GM18867 (cell line): ENCODE data around the gene DBF4B.

Experiments
- ATAC-seq: cut with Tn5 transposase; IDR thresholded peaks from one replicate; pipeline ENCODE4 v1.9.1; 2021; ENCODE audit warnings: mild to moderate bottlenecking, moderate library complexity; ENCODE audit not compliant: unreplicated experiment

The DBF4B gene

DNA sequence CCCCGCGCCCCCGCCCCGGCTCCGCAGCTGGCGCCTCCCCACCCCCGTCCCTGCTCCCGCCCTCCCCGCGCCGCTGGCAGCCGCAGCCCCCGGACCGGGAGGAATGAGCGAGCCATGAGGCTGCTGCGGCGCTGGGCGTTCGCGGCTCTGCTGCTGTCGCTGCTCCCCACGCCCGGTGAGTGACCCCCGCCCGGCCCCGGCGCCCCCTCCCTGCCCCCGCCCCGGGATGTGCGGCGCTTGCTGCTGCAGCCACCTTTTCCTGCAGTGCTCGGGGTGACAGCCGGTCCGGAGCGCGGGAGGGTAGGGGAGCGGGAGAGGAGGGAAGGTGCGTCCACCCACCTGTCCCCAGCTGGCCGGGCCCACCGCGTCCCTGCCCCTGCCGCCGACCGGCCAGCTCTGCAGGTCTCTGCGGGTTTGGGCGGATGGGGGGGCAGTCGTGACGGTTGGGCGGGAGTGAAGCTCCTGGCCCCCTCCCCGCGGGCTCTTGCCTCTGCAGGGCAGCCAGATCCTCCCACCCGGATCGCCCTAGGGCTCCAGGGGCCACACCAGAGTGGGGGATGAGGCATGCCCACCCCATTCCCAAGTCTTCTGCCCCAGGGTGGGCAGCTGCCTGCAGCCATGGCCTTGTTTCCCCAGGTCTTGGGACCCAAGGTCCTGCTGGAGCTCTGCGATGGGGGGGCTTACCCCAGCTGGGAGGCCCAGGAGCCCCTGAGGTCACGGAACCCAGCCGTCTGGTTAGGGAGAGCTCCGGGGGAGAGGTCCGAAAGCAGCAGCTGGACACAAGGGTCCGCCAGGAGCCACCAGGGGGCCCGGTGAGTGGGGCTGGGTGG lies 50.8 kb downstream of the DBF4B start:
- no peak for ATAC-seq

DNA sequence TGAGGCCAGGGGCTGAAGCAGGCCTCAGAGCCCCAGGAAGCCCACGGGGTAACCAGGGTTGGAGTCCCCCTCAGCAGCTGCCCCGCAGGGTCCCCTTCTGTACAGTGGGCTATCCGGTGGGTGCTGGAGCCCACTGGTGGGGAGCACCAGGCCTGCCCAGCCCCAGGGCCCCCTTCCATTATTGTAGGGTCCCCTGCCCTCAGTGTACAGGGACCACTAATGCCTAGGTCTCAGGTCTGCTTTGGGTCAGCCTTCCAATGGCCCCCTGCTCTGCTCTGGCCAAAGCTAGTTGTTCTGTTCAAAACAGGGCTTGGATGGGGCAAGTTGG lies 51.4 kb downstream of the DBF4B start:
- ATAC-seq = no peak

DNA sequence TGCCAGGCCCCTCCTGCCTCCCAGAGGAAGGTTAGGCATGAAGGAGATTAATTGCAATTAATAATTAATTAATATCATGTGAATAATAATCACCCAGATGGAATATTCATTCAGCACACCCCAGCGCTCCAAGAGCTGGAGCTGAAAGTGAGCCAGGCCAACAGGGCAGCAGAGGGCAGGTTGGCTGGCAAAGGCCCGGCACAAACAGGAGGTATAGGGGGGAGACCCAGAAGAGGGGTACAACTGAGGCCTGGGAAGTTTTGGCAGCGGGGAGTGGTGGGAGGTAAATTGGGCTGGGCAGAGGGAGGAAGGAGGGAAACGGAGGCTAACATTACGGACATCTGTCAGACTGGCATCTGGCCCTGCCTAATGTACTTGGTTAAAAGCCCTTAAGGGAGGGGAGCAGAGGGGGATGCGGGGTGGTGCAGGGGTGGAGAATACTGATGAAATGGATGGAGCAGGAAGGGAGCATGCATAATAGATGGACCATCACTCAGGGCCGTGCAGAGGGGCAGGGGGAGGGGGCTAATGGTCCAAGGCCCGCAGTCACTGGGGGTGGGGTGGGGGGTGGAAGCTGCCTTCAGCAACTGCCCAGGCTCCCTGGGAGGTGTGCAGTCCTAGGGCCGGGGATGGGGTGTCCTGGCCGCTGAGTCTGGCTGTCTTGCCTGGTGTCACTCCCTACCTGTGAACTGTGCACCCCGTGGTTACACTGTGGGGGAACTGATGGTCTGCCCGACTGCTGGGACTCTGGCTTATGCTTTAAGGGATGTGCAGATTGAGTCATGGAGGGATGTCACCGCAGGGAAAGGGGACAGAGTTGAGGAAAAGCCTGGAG lies 52.2 kb downstream of the DBF4B start:
- ATAC-seq = no peak

DNA sequence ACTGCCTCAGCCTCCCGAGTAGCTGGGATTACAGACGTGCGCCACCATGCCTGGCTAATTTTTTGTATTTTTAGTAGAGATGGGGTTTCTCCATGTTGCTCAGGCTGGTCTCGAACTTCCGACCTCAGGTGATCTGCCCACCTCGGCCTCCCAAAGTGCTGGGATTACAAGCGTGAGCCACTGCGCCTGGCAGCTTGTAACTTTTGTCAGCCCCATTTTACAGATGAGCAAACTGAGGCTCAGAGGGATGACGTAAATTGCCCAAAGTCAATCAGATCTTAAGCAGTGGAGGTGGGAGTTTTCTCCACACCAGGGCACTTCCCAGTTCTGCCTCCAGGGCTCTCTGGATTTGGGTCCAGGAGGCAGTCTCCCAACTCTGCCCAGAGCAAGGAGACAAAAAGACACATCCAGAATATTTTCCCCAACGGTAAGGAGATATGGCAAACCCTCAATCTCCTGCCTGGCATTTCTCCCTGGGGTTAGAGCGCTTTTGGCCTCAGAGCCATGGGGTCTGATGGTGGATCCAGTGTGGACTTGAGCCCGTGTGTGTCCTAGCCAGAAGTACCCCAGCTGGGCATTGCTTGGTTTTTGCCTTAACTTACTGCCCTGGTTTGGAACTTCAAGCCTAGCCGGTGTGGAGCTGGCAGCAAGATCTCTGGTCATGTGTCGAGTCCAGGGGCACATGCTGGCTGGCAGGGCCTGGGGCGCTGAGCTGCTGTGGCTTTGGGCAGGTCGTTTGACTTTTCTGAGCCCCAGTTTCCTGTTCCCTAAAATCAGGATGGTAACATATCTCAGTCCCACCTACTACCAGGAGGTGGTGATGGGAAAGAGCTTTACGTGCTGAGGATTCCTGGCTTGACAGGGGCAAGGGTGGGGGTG lies 53.7 kb downstream of the DBF4B start:
- no peak for ATAC-seq

DNA sequence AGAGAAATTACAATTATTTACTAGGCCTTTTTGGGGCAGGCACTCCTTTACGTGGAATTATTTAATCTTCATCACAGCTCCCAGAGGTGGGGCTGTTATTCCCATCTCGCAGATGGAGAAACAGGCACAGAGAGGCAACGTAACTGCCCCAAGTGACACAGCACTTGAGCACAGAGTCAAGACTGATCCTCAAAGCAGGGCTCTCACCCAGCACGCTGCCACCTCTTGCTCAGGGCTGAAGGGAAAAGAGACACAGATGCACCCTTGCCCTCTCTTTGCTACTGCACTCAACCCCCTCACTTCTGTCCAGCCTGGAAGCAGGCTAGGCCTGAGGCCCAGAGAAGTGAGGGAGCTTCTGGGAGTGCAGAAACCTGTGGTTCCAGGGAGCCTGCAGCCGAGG lies 54.7 kb downstream of the DBF4B start:
- ATAC-seq = no peak

DNA sequence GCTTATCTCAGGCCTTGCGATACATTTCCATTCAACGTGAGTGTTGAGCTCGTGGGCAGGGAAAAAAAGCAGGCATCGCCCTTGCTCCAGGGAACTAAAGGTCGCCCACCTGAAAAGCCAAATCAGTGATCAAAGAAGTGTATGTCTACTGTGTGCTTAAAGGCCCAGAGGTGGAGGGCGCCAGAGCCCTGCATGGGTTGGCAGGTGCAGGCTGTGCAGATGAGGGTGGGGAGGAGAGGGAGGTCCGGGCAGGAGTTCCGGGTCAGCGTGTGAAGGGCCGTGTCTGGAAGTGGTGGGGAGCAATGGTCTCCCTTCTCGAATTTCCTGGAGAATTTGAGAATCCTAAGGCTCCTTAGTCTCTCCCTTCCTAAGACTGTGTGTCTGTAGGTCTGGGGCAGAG lies 57.5 kb downstream of the DBF4B start:
- no peak for ATAC-seq

DNA sequence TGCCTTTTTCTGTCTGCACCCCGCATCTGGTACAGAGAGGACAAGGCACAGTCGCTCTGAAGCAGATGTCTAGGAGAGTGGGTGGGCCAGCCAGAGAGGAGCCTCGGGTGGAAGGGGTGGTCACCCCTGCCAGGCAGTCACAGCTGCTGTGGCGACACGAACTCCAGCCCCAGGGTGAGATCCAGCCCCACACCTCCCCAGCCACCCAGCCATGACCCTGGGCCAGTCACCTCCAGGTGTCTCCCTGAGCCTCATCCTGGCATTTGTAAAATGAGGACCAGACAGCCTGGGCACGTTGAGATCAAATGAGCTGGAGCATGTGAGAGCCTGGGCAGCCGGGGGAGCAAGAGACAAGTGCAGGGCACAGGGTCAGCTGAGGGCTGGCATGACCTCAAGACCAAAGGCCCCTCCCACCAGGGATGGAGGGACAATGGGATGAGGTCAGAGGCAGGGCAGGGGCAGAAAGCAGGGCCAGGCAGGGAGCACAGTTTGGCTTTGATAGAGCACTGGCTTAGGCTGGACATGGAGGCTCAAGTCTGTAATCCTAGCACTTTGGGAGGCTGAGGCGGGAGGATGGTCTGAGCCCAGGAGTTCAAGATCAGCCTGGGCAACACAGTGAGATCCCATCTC lies 58.1 kb downstream of the DBF4B start:
- no peak for ATAC-seq

DNA sequence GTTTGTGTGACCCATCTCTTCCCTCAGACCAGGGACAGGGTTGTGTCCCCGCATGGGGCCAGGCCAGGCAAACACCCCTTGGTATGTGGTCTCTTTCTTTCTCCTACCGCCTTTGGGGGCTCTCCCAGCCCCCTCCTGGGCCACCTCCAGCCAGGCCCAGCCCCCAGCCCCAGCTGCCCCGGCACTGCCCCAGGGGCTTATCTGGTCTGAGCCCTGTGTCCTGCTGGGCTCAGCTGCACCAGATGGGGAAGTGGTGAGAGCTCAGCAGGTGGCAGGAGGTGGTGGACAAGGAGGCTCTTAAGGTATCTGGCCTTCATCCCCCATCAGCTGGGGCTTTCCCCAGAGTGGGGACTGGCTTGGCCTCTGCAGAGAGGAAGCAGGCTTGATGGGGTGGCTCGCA lies 59.0 kb downstream of the DBF4B start:
- no peak for ATAC-seq

DNA sequence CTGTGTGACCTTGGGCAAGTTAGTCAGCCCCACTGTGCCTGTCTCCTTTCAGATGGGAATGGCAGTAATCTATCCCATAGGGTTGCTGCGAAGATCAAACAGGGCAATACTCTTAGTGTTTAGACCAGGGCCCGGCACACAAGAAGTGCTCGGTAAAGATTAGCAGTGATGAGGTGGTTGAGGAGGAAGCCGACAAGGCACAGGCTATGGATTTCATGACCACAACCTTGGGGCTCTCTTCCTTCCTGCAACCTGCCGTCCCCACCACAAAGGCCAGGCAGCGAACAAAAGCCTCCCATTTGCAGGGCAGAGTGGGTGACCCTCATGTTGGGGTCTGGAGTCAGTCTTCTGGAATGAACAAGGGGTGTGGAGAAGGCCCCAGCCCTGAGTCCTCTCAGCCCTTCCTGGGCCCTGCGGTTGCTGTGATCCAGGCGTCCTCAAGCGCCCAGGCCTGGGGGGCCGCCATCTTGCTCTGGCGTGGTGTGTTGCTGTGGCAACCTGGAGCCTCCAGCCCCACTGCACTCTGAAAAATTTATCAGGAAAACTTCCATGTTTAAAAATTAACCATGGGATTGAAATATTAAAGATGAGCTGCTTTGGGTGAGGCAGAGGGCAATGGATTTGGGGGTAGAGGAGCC lies 60.2 kb downstream of the DBF4B start:
- ATAC-seq = no peak

DNA sequence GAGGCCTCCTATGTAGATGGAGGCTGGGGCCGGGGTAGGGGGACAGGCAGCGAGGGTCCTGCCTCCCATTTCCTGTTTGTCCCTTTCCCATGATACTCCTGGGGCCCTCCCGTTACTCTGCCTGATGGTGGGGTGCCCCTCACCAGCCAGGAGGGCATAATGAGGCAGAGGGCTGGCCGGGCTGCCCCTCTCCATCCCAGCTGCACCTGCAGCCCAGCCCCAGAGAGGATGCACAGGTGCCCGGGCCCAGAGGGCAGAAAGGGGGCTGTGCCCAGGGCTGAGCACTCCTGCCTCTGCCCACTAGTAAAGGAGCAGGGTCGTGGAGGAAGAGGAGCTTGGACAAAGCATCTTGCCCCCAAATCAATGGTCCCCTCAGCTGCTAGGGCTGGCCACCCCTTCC lies 60.8 kb downstream of the DBF4B start:
- ATAC-seq = no peak

DNA sequence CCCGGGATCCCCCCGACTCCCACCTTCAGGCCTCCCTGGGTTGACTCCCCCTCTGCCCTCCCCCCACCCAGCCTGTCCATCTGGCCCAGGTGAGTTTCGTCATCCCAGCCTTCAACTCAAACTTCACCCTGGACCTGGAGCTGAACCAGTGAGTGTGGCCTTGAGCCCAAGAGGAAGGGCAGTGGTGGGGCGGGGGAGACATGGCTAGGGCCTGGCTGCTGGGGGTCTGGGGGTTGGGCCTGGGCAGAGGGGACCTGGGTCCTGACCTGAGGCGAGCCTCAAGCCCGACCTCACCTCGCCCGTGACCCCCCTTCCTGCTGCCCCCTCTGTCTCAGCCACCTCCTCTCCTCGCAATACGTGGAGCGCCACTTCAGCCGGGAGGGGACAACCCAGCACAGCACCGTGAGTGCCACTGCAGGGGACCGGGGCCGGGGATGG lies 61.2 kb downstream of the DBF4B start:
- ATAC-seq = no peak

DNA sequence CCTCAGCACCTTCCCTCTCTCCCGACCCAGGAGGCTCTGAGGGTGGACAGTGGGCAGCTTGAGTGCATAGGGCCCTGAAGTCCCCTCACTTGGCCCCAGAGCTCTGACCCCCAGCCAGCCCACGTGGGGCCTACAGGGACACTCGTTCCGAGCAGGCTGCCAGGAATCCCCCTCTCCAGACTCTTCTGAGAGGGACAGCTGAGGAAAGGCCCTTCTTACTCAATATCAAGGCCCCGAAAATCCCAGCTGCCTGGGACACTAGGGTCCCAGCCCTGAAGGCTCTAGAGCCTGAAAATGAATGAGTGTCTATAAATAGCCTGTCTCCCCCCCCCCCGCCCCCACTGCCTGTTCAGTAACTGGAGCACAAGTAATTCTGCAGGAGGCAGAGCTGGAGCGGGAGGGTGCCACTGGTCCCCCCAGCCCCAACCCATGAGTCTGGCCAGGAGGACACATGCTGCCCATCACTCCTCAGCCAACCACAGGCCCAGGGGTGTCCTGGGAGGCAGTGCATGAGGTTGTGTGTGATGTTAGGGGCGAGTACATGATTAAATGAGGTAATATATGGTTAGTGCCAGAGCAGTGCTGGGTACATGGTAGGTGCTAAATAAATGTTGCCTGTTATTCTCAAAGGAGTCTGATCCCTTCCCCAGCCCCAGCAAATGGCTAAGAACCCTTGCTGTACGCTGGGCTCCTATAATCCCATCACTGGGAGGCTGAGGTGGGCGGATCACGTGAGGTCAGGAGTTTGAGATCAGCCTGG lies 61.9 kb downstream of the DBF4B start:
- no peak for ATAC-seq

DNA sequence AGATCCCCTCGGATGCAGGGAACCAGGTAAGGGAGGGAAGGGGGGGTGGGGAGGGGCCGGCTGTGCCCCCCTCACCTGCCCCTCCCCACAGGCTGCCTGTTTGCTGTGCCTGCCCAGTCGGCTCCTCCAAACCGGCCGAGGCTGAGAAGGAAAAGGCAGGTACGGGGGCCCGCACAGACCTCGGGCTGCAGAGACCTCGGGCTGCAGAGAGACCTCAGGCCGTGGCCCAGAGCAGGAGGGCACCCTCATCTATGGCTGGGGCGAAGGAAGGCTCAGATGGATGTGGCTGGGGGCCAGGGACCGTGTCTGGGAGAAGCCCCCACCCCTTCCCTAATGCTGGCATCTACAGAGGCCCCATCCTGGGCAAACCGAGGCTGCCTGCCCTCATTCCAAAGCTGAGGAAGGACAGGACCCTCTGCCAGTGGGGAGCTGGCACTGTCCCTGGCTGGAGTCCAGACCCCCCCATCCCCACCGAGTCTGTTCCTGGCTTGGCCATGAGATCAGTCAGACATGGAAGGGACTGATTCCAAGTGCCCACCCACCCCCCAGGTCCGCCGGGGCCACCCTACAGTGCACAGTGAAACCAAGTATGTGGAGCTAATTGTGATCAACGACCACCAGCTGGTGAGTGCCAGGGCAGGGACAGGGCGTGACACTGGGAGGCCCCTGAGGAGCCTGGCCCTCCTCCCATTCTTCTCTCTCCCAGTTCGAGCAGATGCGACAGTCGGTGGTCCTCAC lies 64.0 kb downstream of the DBF4B start:
- no peak for ATAC-seq

DNA sequence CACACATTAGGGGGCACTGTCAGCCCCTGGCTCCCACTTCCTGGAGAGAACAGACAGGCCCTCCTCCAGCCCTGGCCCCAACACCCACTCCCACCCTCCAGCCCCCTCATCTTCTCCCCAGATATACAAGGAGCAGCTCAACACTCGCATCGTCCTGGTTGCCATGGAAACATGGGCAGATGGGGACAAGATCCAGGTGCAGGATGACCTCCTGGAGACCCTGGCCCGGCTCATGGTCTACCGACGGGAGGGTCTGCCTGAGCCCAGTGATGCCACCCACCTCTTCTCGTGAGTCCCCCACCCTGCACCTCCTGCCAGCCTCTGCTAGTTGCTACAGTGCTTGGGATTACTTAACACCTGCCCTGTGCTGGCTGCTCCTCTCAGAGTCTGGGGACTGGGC lies 64.7 kb downstream of the DBF4B start:
- no peak for ATAC-seq

DNA sequence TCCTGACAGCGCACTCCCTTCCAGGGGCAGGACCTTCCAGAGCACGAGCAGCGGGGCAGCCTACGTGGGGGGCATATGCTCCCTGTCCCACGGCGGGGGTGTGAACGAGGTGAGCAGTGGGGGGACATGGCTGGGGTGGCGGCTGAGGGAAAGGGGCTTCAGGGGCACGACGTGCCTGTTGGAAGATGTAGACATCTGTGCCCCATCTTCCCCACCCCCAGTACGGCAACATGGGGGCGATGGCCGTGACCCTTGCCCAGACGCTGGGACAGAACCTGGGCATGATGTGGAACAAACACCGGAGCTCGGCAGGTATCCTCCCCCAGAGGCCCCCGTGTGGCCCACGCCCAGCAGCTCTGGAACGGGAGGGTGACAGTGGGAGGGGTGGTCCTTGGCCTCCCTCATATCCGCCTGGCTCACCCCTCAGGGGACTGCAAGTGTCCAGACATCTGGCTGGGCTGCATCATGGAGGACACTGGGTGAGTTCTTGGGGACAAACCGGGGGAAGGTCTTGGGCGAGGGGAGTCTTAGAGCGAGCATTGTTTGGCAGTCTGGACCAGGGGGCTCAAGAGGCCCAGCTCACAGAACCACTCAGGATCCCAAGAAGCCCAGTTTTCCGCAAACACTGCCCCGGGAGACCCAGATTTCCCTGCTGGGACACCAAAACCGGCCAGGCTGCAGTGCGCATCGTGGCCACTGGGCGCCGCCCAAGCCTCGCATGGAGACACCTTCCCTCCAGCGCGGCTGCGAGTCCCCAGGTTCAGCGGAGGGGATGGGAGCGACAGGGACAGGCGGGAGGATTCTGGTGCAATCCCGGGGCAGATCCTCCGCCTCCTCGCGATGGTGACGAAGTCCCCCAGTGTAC lies 66.0 kb downstream of the DBF4B start:
- peak; percentile 33 for ATAC-seq

DNA sequence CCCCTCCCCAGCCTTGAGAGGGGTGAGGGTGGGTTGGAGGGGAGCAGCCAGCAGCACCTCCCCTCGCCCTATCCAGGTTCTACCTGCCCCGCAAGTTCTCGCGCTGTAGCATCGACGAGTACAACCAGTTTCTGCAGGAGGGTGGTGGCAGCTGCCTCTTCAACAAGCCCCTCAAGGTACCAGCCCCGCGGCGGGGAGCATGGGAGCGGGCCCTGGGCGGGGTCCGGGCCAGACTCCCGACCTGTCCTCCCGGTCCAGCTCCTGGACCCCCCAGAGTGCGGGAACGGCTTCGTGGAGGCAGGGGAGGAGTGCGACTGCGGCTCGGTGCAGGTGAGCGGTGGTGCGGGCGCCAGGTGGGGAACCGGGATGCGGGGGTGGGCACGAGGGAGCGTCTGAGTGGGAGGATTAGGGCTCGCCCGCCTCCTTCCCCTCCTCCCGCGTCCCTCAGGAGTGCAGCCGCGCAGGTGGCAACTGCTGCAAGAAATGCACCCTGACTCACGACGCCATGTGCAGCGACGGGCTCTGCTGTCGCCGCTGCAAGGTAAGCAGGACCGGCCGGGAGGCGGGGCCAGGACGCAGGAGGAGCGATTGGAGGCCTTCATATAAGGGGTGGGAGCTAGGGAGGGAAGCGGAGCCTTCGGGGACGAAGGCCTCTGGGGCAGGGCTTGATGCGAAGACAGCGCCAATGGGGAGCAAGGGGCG lies 66.8 kb downstream of the DBF4B start:
- ATAC-seq = peak; percentile 84

DNA sequence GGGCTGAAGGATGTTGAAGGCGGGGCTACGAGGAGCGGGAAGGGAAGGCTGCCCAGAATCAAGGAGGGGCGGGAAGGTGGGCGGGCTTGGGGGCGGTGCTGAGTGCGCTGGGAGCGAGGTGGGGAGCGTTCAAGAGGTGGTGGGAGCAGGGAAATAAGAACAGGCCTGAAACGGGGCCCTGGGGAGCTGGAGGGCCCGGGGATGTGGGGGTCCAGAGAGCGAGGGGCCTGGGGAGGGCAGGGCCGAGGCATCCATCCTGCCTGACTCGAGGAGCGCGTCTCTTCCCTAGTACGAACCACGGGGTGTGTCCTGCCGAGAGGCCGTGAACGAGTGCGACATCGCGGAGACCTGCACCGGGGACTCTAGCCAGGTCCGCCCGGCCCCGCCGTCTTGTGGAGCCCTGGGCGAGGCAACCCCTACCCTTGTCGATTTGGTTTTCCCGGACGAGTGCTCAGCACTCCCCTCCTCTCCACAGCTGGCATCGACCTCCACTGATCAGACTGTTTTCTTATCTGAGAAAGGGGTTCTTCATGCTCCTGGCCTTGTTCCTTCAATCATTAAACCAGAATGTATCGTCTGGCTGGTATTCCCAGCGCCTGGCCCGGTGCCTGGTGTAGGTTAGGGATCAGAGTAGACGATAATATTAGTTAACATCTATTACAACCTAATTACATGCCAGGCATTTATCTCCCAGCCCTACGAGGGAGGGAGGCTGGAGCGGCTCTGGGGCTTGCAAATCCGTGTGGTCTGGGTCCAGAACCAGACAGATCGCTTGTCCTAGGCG lies 67.6 kb downstream of the DBF4B start:
- ATAC-seq = peak; percentile 14
